ENCODE measurements around the gene DPYSL4.
A peak's percentile ranks its signal among the peaks of the same experiment; 100 is the strongest.
"Not testable (repeated sequence)": the region's sequence is repeated elsewhere in the genome, so short reads cannot be mapped to it uniquely, and the experiment has no call there.

The DPYSL4 gene

GRCh38 chr10:132150777-132151176 lies 36.0 kb upstream of the DPYSL4 start:
- no peak for DNase-seq

- no peak for DNase-seq
Measured at GRCh38 chr10:132151286-132151950, 35.3 kb upstream of the DPYSL4 start.

GRCh38 chr10:132151951-132152505 lies 34.7 kb upstream of the DPYSL4 start:
- no peak for DNase-seq

GRCh38 chr10:132152896-132153580 lies 33.7 kb upstream of the DPYSL4 start:
- no peak for DNase-seq

- no peak for DNase-seq
Measured at GRCh38 chr10:132153616-132154217, 33.0 kb upstream of the DPYSL4 start.

GRCh38 chr10:132154440-132154839 lies 32.3 kb upstream of the DPYSL4 start:
- no peak for DNase-seq

GRCh38 chr10:132154931-132155330 lies 31.8 kb upstream of the DPYSL4 start:
- DNase-seq: no peak

- no peak for DNase-seq
Measured at GRCh38 chr10:132155723-132156381, 30.9 kb upstream of the DPYSL4 start.

GRCh38 chr10:132156382-132156781 lies 30.4 kb upstream of the DPYSL4 start:
- DNase-seq: no peak

GRCh38 chr10:132157101-132157500 lies 29.6 kb upstream of the DPYSL4 start:
- DNase-seq: no peak

- no peak for DNase-seq
Measured at GRCh38 chr10:132158122-132158741, 28.5 kb upstream of the DPYSL4 start.

GRCh38 chr10:132158823-132159222 lies 27.9 kb upstream of the DPYSL4 start:
- no peak for DNase-seq

GRCh38 chr10:132159302-132160230 lies 27.2 kb upstream of the DPYSL4 start:
- not testable (repeated sequence) for DNase-seq

- not testable (repeated sequence) for DNase-seq
Measured at GRCh38 chr10:132160231-132160630, 26.5 kb upstream of the DPYSL4 start.

- DNase-seq: not testable (repeated sequence)
Measured at GRCh38 chr10:132160834-132161622, 25.7 kb upstream of the DPYSL4 start.

GRCh38 chr10:132162021-132162531 lies 24.7 kb upstream of the DPYSL4 start:
- DNase-seq: peak; percentile 14

GRCh38 chr10:132162590-132163277 lies 24.0 kb upstream of the DPYSL4 start:
- DNase-seq: no peak

- peak; percentile 45 for DNase-seq
Measured at GRCh38 chr10:132163278-132163765, 23.4 kb upstream of the DPYSL4 start.

GRCh38 chr10:132163826-132164515 lies 22.8 kb upstream of the DPYSL4 start:
- no peak for DNase-seq

All from SHP77 treated with DMSO at 0.1 percent for 48 hours (cell line).